ENCODE results near the gene SIGLEC8.
"Not testable (repeated sequence)": the region's sequence is repeated elsewhere in the genome, so short reads cannot be mapped to it uniquely, and the experiment has no call there.

SIGLEC8 gene

DNA sequence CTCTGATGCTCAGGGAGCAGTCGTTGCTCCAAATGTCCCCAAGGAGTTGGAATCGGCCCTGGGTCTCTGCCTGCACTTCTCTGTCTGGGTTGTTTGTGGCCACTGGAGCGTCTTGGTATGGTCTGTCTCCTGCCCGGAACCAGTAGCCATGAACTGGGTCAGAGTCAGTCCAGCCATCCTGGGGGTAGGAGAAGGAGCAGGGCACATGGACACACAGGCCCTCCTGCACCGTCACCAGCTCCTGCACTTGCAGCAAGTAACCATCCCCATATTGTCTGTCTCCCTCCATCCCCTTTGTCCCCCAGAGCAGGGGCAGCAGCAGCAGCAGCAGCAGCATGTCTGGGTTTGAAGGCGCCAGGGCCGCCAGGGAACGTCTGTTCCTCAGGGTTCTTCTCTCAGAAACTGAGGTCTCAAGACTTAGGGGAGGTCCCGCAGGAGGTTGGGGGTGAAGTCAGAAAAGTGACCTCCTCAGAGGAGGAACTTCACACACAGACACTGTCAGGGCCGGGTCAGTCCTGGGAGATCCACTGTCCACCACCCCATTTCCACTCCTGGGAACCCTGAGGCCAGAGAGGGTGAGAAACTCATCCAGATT, at the start of gene SIGLEC8:
SIGLEC8 (minus strand) TSS at position 404 of the 595 bp plus-strand sequence; CDS start at position 337, 67 bp downstream.
- TF ChIP-seq ZFX (IDR thresholded peaks at IDR 0.05), result no peak
- TF ChIP-seq CTCF (conservative IDR thresholded peaks at IDR 0.05), result no peak

GRCh38 chr19:51507640-51508058, 49.4 kb upstream of the SIGLEC8 start:
- H3K27ac ChIP-seq, result no peak overlapping the region
- TF ChIP-seq CTCF (conservative IDR thresholded peaks at IDR 0.05) (no peak), ZFX (IDR thresholded peaks at IDR 0.05) (no peak)

More for the DNA sequence above, at the start of gene SIGLEC8:
- H3K27ac ChIP-seq, result no peak within 1 kb of the TSS

DNA sequence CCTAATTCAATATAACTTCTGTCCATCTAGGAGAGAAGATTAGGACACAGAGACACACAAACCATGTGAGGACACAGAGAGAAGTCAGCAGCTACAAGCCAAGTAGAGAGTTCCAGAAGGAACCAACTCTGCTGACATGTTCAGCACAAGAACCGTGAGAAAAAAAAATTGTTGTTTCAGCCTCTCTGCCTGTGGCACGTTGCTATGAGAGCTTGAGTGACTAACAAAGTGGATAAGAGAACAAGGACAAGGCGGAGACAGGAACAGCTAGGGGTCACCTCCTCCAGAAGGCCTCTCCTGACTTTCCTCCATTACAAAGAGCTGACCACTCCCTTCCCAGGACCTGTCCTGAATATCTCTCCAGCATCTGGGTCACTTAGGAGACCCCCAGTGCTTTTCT, 48.9 kb upstream of the SIGLEC8 start:
- no peak for TF ChIP-seq CTCF (conservative IDR thresholded peaks at IDR 0.05)
- TF ChIP-seq ZFX (IDR thresholded peaks at IDR 0.05), result no peak
- H3K27ac ChIP-seq, result no peak overlapping the region

- no peak overlapping the region for H3K27ac ChIP-seq
- no peak for TF ChIP-seq CTCF (conservative IDR thresholded peaks at IDR 0.05)
- TF ChIP-seq ZFX (IDR thresholded peaks at IDR 0.05), result no peak
Measured at GRCh38 chr19:51505904-51506303, 47.6 kb upstream of the SIGLEC8 start.

DNA sequence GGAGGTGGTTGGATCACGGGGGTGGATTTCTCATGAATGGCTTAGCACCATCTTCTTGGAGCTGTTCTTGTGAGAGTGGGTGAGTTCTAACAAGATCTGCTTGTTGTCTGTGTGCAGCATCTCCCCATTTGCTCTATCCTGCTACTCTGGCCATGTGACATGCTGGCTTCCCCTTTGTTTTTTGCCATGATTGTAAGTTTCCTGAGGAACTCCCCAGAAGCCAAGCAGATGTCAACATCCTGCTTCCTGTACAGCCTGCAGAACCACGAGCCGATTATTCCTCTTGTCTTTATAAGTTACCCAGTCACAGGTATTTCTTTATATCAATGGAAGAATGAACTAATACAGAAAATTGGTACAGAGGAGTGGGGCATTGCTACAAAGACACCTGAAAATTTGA, 45.6 kb upstream of the SIGLEC8 start:
- no peak for TF ChIP-seq ZFX (IDR thresholded peaks at IDR 0.05)
- no peak for TF ChIP-seq CTCF (conservative IDR thresholded peaks at IDR 0.05)
- H3K27ac ChIP-seq, result no peak overlapping the region

DNA sequence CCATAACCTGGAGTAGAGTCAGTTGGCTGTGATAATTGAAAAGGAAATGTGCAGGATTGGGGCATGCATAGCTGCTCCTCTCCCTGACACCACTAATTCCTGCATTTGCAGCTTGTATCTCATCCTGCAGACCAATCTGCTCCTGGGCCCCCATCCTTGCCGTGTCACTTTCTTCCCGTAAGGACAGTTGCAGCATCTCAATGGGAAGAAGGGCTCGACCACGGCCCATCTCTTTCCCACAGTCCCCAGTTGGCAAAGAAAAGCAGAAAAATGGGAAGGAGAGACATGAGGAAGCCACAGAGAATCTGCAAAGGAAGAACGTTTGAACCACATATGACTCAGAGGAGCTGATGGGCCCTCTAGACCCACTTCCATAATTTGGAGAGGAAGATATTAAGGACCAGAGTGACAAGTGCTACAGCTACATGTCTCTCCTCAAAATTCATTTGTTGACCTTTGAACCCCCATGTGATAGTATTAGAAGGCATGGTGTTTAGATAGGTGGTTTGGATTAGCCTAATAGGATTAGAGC, 45.1 kb upstream of the SIGLEC8 start:
- no peak overlapping the region for H3K27ac ChIP-seq
- TF ChIP-seq ZFX (IDR thresholded peaks at IDR 0.05) (no peak), CTCF (conservative IDR thresholded peaks at IDR 0.05) (no peak)

DNA sequence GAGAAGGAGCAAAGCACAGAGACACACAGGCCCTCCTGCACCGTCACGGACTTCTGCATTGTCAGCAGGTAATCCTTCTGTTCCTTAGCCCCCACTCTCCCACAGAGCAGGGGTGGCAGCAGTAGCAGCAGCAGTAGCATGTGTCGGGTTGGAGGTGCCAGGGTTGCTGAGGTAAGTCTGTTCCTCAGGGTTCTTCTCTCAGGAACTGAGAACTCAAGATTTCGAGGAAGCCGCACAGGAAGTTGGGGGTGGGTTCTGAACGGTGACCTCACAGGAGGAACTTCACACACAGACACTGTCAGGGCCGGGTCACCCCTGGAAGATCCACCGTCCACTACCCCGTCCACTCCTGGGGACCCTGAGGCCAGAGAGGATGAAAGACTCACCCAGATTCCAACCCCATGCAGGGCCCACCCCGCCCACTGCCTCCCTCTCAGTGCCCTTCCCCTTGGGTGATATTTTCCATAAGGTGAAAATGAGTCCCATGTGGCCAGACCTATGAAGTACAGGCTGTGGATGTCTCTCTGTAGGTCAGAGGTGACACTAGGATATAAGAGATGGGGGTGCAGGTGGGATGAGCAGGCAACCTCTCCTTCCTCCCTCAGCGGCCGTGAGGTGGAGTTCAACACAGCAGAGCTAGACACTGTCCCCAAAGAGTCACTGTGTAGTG, 43.5 kb upstream of the SIGLEC8 start, which contains the start of gene SIGLEC12:
SIGLEC12 (minus strand) TSS at position 207 of the 670 bp plus-strand sequence; CDS start at position 140, 67 bp downstream.
- no peak within 1 kb of the TSS for H3K27ac ChIP-seq

GRCh38 chr19:51500931-51501330, 42.7 kb upstream of the SIGLEC8 start:
- not testable (repeated sequence) for H3K27ac ChIP-seq

More for the DNA sequence above, 43.5 kb upstream of the SIGLEC8 start, which contains the start of gene SIGLEC12:
- TF ChIP-seq CTCF (conservative IDR thresholded peaks at IDR 0.05), result no peak
- no peak for TF ChIP-seq ZFX (IDR thresholded peaks at IDR 0.05)

Measured in C4-2B (cell line).